ENCODE data around the gene RPL41. TPM values are rescaled to one million over a fixed set of nuclear protein-coding genes. Genes with fewer than 3 reads are reported as not detected.
A peak's percentile ranks its signal among the peaks of the same experiment; 100 is the strongest.

Gene RPL41
- total RNA-seq, 1 donor = 2,844 TPM

GRCh38 chr12:56084958-56085543 is 31.4 kb upstream of the RPL41 start:
- H3K9me3 ChIP-seq (ENCODE audit: low read depth, low read length) = no peaks in the 10 kb centered on the region
- peak; percentile 50 for DNase-seq (ENCODE audit: insufficient read length, low spot score, missing footprints)
- H4K20me1 ChIP-seq (ENCODE audit: insufficient read depth, low read length) = no peaks in the 10 kb centered on the region
- peak; percentile 52 for TF ChIP-seq CTCF (IDR thresholded peaks at IDR 0.05; ENCODE audit: extremely low read depth, low read depth, low read length)
- no peak overlapping the region for H3K4me2 ChIP-seq (ENCODE audit: insufficient read depth, low read length)
- H3K79me2 ChIP-seq (ENCODE audit: insufficient read depth, low read length) = no peaks in the 10 kb centered on the region
- H3K27me3 ChIP-seq (ENCODE audit: insufficient read depth, low read length) = peaks cover 25% of the 10 kb centered on the region
- H3K4me3 ChIP-seq (ENCODE audit: insufficient read depth, low read length) = no peak overlapping the region
- H3K36me3 ChIP-seq (ENCODE audit: insufficient read depth, low read length) = no peaks in the 10 kb centered on the region
- peaks cover 3% of the 10 kb centered on the region for H3K4me1 ChIP-seq (ENCODE audit: insufficient read depth, low read length)
- no peak overlapping the region for H3K27ac ChIP-seq (ENCODE audit: low read depth, low read length)
- H2AFZ ChIP-seq (ENCODE audit: low read length) = no peak overlapping the region

GRCh38 chr12:56086096-56086495 is 30.3 kb upstream of the RPL41 start:
- no peaks in the 10 kb centered on the region for H3K79me2 ChIP-seq (ENCODE audit: insufficient read depth, low read length)
- TF ChIP-seq CTCF (IDR thresholded peaks at IDR 0.05; ENCODE audit: extremely low read depth, low read depth, low read length) = no peak
- no peak overlapping the region for H3K4me3 ChIP-seq (ENCODE audit: insufficient read depth, low read length)
- no peak overlapping the region for H2AFZ ChIP-seq (ENCODE audit: low read length)
- no peaks in the 10 kb centered on the region for H3K9me3 ChIP-seq (ENCODE audit: low read depth, low read length)
- no peak overlapping the region for H3K4me2 ChIP-seq (ENCODE audit: insufficient read depth, low read length)
- no peaks in the 10 kb centered on the region for H3K36me3 ChIP-seq (ENCODE audit: insufficient read depth, low read length)
- no peak for DNase-seq (ENCODE audit: insufficient read length, low spot score, missing footprints)
- no peak overlapping the region for H3K27ac ChIP-seq (ENCODE audit: low read depth, low read length)
- H3K4me1 ChIP-seq (ENCODE audit: insufficient read depth, low read length) = no peaks in the 10 kb centered on the region
- peaks cover 17% of the 10 kb centered on the region for H3K27me3 ChIP-seq (ENCODE audit: insufficient read depth, low read length)
- H4K20me1 ChIP-seq (ENCODE audit: insufficient read depth, low read length) = no peaks in the 10 kb centered on the region

GRCh38 chr12:56086608-56087007 is 29.8 kb upstream of the RPL41 start:
- DNase-seq (ENCODE audit: insufficient read length, low spot score, missing footprints) = no peak
- H2AFZ ChIP-seq (ENCODE audit: low read length) = no peak overlapping the region
- H3K4me2 ChIP-seq (ENCODE audit: insufficient read depth, low read length) = no peak overlapping the region
- no peak for TF ChIP-seq CTCF (IDR thresholded peaks at IDR 0.05; ENCODE audit: extremely low read depth, low read depth, low read length)
- H3K27ac ChIP-seq (ENCODE audit: low read depth, low read length) = no peak overlapping the region
- no peaks in the 10 kb centered on the region for H3K36me3 ChIP-seq (ENCODE audit: insufficient read depth, low read length)
- H3K4me3 ChIP-seq (ENCODE audit: insufficient read depth, low read length) = no peak overlapping the region
- no peaks in the 10 kb centered on the region for H3K9me3 ChIP-seq (ENCODE audit: low read depth, low read length)
- H4K20me1 ChIP-seq (ENCODE audit: insufficient read depth, low read length) = no peaks in the 10 kb centered on the region
- peaks cover 11% of the 10 kb centered on the region for H3K27me3 ChIP-seq (ENCODE audit: insufficient read depth, low read length)
- H3K79me2 ChIP-seq (ENCODE audit: insufficient read depth, low read length) = no peaks in the 10 kb centered on the region
- H3K4me1 ChIP-seq (ENCODE audit: insufficient read depth, low read length) = no peaks in the 10 kb centered on the region

- no peak overlapping the region for H3K4me2 ChIP-seq (ENCODE audit: insufficient read depth, low read length)
- no peak overlapping the region for H3K4me3 ChIP-seq (ENCODE audit: insufficient read depth, low read length)
- H3K27ac ChIP-seq (ENCODE audit: low read depth, low read length) = no peak overlapping the region
- H3K79me2 ChIP-seq (ENCODE audit: insufficient read depth, low read length) = no peaks in the 10 kb centered on the region
- peaks cover 11% of the 10 kb centered on the region for H3K27me3 ChIP-seq (ENCODE audit: insufficient read depth, low read length)
- no peaks in the 10 kb centered on the region for H3K36me3 ChIP-seq (ENCODE audit: insufficient read depth, low read length)
- H2AFZ ChIP-seq (ENCODE audit: low read length) = no peak overlapping the region
- H3K4me1 ChIP-seq (ENCODE audit: insufficient read depth, low read length) = no peaks in the 10 kb centered on the region
- H3K9me3 ChIP-seq (ENCODE audit: low read depth, low read length) = no peaks in the 10 kb centered on the region
- no peaks in the 10 kb centered on the region for H4K20me1 ChIP-seq (ENCODE audit: insufficient read depth, low read length)
- no peak for TF ChIP-seq CTCF (IDR thresholded peaks at IDR 0.05; ENCODE audit: extremely low read depth, low read depth, low read length)
- peak; percentile 65 for DNase-seq (ENCODE audit: insufficient read length, low spot score, missing footprints)
Measured at GRCh38 chr12:56087220-56087619, 29.2 kb upstream of the RPL41 start.

Data from osteoblast (primary cell).